GM10266 (cell line): ENCODE results near the gene KCNG2.

Experiments used
- DNase-seq: peaks from one replicate; pipeline ENCODE4 v3.0.0; 2012; ENCODE audit errors: extremely low spot score
- CTCF ChIP-seq: IDR thresholded peaks from 2 replicates; pipeline ENCODE4 v1.5.1; 2012; ENCODE audit warnings: mild to moderate bottlenecking, low read depth; ENCODE audit not compliant: control insufficient read depth, insufficient read depth; ENCODE audit errors: missing control alignments

KCNG2 gene

GRCh38 chr18:79882522-79883241 lies 84.9 kb downstream of the KCNG2 start:
- TF ChIP-seq CTCF = no peak
- no peak for DNase-seq

- no peak for TF ChIP-seq CTCF
- no peak for DNase-seq
Measured at GRCh38 chr18:79883461-79884293, 85.9 kb downstream of the KCNG2 start.

GRCh38 chr18:79884294-79884962 lies 86.7 kb downstream of the KCNG2 start:
- no peak for TF ChIP-seq CTCF
- no peak for DNase-seq

DNA sequence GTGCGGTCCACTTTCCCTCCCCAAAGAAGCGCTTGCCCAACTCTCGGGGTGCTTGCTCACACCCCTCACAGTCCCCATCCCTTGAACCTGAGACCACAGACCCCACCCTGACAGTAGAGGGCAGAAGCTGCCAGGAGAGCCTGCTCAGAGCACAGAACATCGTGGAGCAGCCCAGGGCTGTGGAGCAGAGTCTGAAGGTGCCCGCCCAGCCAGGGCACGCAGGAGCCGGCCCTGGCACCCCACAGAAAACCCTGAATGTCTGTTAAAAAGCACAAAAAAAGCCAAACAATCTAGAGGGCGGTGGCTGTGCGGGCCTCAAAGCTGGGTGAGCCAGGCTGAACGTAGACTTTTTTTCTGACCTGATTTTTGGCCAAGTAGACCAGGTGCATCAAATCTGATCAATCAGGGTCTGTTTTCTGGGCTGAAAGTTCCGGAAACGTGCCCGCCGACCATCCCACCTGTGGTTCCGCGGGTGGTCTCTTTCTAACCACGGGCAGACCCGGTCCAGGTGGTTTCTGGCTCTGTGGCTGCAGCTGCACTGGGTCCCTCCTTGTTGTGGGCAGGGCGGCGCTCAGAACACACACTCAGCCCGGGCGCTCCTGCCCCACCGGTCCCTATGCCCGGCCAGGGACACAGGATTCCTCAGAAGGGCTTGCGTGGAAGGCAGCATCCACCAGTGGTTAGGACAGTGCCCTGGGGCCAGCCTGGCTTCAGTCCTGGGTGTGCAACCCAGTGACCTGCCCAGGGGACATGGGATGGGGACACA lies 87.4 kb downstream of the KCNG2 start:
- no peak for DNase-seq
- TF ChIP-seq CTCF = no peak

GRCh38 chr18:79887181-79888000 lies 89.7 kb downstream of the KCNG2 start:
- DNase-seq = no peak
- no peak for TF ChIP-seq CTCF

DNA sequence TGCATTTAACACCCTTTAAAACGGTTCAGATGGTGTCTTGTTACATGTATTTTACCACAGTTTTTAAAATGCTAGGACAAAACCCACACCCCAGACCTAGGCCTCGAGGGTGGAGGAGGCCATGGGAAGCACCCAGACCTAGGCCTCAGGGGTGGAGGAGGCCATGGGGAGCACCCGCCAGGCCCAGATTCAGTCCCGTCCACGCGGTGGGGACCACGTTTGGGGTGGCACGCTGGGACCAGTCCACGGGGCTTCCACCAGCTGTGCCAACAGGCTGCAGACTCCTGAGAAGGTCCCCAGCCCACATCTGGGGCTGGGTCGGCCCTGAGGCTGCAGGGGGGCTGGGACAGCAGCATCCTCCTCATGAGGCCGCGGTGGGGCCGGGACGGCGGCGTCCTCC lies 90.3 kb downstream of the KCNG2 start:
- no peak for TF ChIP-seq CTCF
- DNase-seq = no peak
